Right lobe of liver (tissue), 6 donors: Measurements from ENCODE around the gene ARHGAP32. TPM values are rescaled to one million over a fixed set of nuclear protein-coding genes. Genes with fewer than 3 reads are reported as not detected.

Experiments
- ATAC-seq, 4 donors: fragments of 200-7000 bp; cut with Tn5 transposase; one replicate each; pipeline ENCODE4 v1.9.1; 2020; ENCODE audit warnings: mild to moderate bottlenecking in 4 of 4, moderate library complexity in 4 of 4
- DNase-seq, 3 donors: peaks; one replicate each; pipeline ENCODE4 v3.0.0-alpha.2; 2020
- H3K27ac ChIP-seq, 3 donors: fragments of 200-600 bp; one replicate each; pipeline ENCODE4 v1.8.0; 2022
- H3K27me3 ChIP-seq, 2 donors: fragments of 200-600 bp; one replicate each; pipeline ENCODE4 v1.8.0; 2022
- H3K36me3 ChIP-seq, 4 donors: fragments of 200-600 bp; sonication (generic) in 1 of 4; one replicate each; pipeline versions ENCODE4 v1.5.1 to v1.8.0; 2017 to 2022; ENCODE audit warnings: control low read depth in 1 of 4
- H3K4me1 ChIP-seq, 4 donors: fragments of 200-600 bp; sonication (generic) in 1 of 4; one replicate each; pipeline versions ENCODE4 v1.5.1 to v1.8.0; 2017 to 2022; ENCODE audit warnings: control low read depth in 1 of 4
- H3K4me3 ChIP-seq, 3 donors: fragments of 200-600 bp; one replicate each; pipeline ENCODE4 v1.8.0; 2022
- H3K9me3 ChIP-seq, 4 donors: fragments of 200-600 bp; sonication (generic) in 1 of 4; one replicate each; pipeline versions ENCODE4 v1.5.1 to v1.8.0; 2017 to 2022; ENCODE audit warnings: control low read depth in 1 of 4
- POLR2A ChIP-seq: fragments of 450-650 bp; IDR thresholded peaks from one replicate; pipeline ENCODE4 v1.6.1; 2017; ENCODE audit warnings: antibody characterized with exemption, mild to moderate bottlenecking
- WGBS: methylation state at CpG from one replicate; pipeline ENCODE4 v1.1.6; 2018; ENCODE audit warnings: low coverage, low lambda C conversion rate; ENCODE audit not compliant: insufficient coverage; ENCODE audit errors: missing lambda C conversion rate; 5-methylcytosine and 5-hydroxymethylcytosine counted together
- intact Hi-C, 2 donors: fragments of 100-400 bp; cut with DNase I; formaldehyde crosslinking; loops; one replicate each; pipeline versions ENCODE4 v1.11.2 to v1.14.1; 2022
- total RNA-seq, 6 experiments: library from RNA; depleted of rRNA in 2 of 6; stranded (reverse); fragments of >200 nt in 2 of 6; fragmentation: NEBNext Ultra II Directional in 3 of 6; extraction: Animal tissue kit (Norgen Biotek cat#: 25700) in 3 of 6; gene quantifications; one replicate each; pipeline versions ENCODE4 v1.1.0 to v1.2.4, GENCODE V29; 2016 to 2023
- TF ChIP-seq, protein P1 (sequence below), 4 donors: fragments of 200-600 bp in 3 of 4; fragments of 450-650 bp in 1 of 4; IDR thresholded peaks; one replicate each; pipeline versions ENCODE4 v1.5.1 to v1.8.0; 2016 to 2022; ENCODE audit warnings: antibody characterized with exemption in 4 of 4, mild to moderate bottlenecking in 2 of 4
- donor health status: DM: no; HTN: yes; CAD: no.
- donor health status: DM: no; HTN: no; CAD: no.
- donor health status: DM: no; HTN: no; CAD: no.
- donor health status: DM: no; HTN: yes; CAD: no.
- donor health status: DM: no; HTN: yes; CAD: no.

The ARHGAP32 gene
- total RNA-seq, 6 experiments from 2014 or later, result 5.0 to 12.3 (median 10.0) TPM

- no peak for DNase-seq
- TF ChIP-seq, protein P1, sequence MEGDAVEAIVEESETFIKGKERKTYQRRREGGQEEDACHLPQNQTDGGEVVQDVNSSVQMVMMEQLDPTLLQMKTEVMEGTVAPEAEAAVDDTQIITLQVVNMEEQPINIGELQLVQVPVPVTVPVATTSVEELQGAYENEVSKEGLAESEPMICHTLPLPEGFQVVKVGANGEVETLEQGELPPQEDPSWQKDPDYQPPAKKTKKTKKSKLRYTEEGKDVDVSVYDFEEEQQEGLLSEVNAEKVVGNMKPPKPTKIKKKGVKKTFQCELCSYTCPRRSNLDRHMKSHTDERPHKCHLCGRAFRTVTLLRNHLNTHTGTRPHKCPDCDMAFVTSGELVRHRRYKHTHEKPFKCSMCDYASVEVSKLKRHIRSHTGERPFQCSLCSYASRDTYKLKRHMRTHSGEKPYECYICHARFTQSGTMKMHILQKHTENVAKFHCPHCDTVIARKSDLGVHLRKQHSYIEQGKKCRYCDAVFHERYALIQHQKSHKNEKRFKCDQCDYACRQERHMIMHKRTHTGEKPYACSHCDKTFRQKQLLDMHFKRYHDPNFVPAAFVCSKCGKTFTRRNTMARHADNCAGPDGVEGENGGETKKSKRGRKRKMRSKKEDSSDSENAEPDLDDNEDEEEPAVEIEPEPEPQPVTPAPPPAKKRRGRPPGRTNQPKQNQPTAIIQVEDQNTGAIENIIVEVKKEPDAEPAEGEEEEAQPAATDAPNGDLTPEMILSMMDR (IDR thresholded peaks at IDR 0.05), result no peak
- TF ChIP-seq POLR2A, result no peak
- Histone ChIP-seq H3K36me3 (no peaks in the 10 kb centered on the region), H3K4me3 (no peak overlapping the region), H3K4me1 (no peaks in the 10 kb centered on the region), H3K27me3 (no peaks in the 10 kb centered on the region), H3K9me3 (no peaks in the 10 kb centered on the region), H3K27ac (no peak overlapping the region)
- no peak for ATAC-seq
- 83% methylated on average over 1 of the region's 1 CpG for WGBS
- intact Hi-C loops, result no loop called here
Measured at GRCh38 chr11:129066229-129066628, 125.9 kb downstream of the ARHGAP32 start.

GRCh38 chr11:129063118-129063517 is 129.0 kb downstream of the ARHGAP32 start:
- DNase-seq (no peak), ATAC-seq (no peak)
- Histone ChIP-seq H3K4me1 (no peaks in the 10 kb centered on the region), H3K4me3 (no peak overlapping the region), H3K36me3 (no peaks in the 10 kb centered on the region), H3K27ac (no peak overlapping the region), H3K27me3 (no peaks in the 10 kb centered on the region), H3K9me3 (no peaks in the 10 kb centered on the region)
- TF ChIP-seq POLR2A, result no peak
- TF ChIP-seq, protein P1 (IDR thresholded peaks at IDR 0.05), result no peak
- intact Hi-C loops, result no loop called here

DNA sequence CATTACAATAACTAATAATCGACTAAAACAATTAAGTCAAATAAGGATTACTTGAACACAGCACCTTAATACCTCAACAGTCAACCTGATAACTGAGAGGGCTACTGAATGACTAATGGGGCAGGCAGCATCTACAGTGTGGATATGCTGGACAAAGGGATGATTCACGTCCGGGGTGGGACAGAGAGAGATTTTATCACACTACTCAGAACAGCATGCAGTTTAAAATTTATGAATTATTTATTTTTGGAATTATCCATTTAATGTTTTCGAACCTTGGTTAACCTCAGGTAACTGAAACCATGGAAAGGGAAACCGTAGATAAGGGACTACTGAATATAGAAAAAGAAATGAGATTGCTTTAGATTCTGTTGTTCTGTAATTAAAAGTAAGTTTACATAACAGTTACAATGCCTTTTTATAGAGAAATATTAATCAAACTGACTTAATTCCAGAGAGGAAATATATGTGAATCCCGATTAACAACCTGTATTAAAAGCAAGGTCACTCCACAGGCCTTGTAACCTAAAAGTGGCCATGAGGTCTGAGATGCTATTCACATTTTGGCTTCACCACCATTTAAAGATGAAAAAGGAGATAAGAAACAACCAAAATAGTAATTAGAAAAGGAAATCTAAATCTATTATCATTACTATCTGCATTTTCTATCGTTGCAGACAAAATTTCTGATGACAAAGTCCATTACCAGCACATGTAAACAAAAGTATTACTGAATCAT is 130.5 kb downstream of the ARHGAP32 start:
- Histone ChIP-seq H3K9me3 (no peaks in the 10 kb centered on the region), H3K27me3 (no peaks in the 10 kb centered on the region), H3K27ac (no peak overlapping the region), H3K4me1 (no peaks in the 10 kb centered on the region), H3K36me3 (no peaks in the 10 kb centered on the region), H3K4me3 (no peak overlapping the region)
- ATAC-seq (no peak), DNase-seq (no peak)
- TF ChIP-seq, protein P1 (IDR thresholded peaks at IDR 0.05), result no peak
- no peak for TF ChIP-seq POLR2A
- intact Hi-C loops, result no loop called here
- 82% methylated on average over 7 of the region's 7 CpGs for WGBS

GRCh38 chr11:129056916-129057315 is 135.2 kb downstream of the ARHGAP32 start:
- intact Hi-C loops, result no loop called here
- no peaks in the 10 kb centered on the region for H3K36me3 ChIP-seq
- no peaks in the 10 kb centered on the region for H3K4me1 ChIP-seq
- no peaks in the 10 kb centered on the region for H3K27me3 ChIP-seq
- no CpG with 5 or more reads among the region's 11 CpGs for WGBS
- no peaks in the 10 kb centered on the region for H3K9me3 ChIP-seq
- DNase-seq, result no peak
- no peak for TF ChIP-seq POLR2A
- TF ChIP-seq, protein P1 (IDR thresholded peaks at IDR 0.05), result no peak
- ATAC-seq, result no peak
- H3K4me3 ChIP-seq, result no peak overlapping the region
- no peak overlapping the region for H3K27ac ChIP-seq

GRCh38 chr11:129055196-129055595 is 136.9 kb downstream of the ARHGAP32 start:
- Histone ChIP-seq H3K36me3 (no peaks in the 10 kb centered on the region), H3K4me1 (no peaks in the 10 kb centered on the region), H3K27ac (no peak overlapping the region), H3K9me3 (no peaks in the 10 kb centered on the region), H3K4me3 (no peak overlapping the region), H3K27me3 (no peaks in the 10 kb centered on the region)
- intact Hi-C loops, result no loop called here
- TF ChIP-seq, protein P1 (IDR thresholded peaks at IDR 0.05), result no peak
- no peak for TF ChIP-seq POLR2A
- no peak for DNase-seq
- ATAC-seq, result no peak
